Smooth muscle cell (in vitro differentiated cells): ENCODE measurements around the gene FOXP1. TPM values are rescaled to one million over a fixed set of nuclear protein-coding genes. Genes with fewer than 3 reads are reported as not detected.

Experiments used
- DNase-seq: peaks from one replicate; lab custom pipeline; 2025; ENCODE audit not compliant: unreplicated experiment; lab: John Stamatoyannopoulos, UW
- H2AFZ ChIP-seq: fragments of 200-600 bp; sonication (generic); 2 replicates; pipeline ENCODE4 v1.6.0; 2016; ENCODE audit warnings: antibody characterized with exemption, low read depth, mild to moderate bottlenecking
- H3F3A ChIP-seq: fragments of 200-600 bp; sonication (generic); 2 replicates; pipeline ENCODE4 v1.6.0; 2017; ENCODE audit warnings: antibody characterized with exemption, low read depth
- H3K27ac ChIP-seq: fragments of 200-600 bp; sonication (generic); 2 replicates; pipeline ENCODE4 v1.5.1; 2016; ENCODE audit warnings: low read depth, mild to moderate bottlenecking
- H3K27me3 ChIP-seq: fragments of 200-600 bp; sonication (generic); 2 replicates; pipeline ENCODE4 v1.6.1; 2016; ENCODE audit warnings: low read depth, mild to moderate bottlenecking
- H3K36me3 ChIP-seq: fragments of 200-600 bp; sonication (generic); 2 replicates; pipeline ENCODE4 v1.5.1; 2016; ENCODE audit warnings: low read depth
- H3K4me1 ChIP-seq: fragments of 200-600 bp; sonication (generic); 2 replicates; pipeline ENCODE4 v1.5.1; 2016; ENCODE audit warnings: low read depth
- H3K4me2 ChIP-seq: fragments of 200-600 bp; sonication (generic); 2 replicates; pipeline ENCODE4 v1.6.0; 2016; ENCODE audit warnings: mild to moderate bottlenecking
- H3K4me3 ChIP-seq: fragments of 200-600 bp; sonication (generic); 2 replicates; pipeline ENCODE4 v1.5.1; 2016; ENCODE audit warnings: mild to moderate bottlenecking
- H3K79me2 ChIP-seq: fragments of 200-600 bp; sonication (generic); 2 replicates; pipeline ENCODE4 v1.6.0; 2016; ENCODE audit warnings: low read depth, mild to moderate bottlenecking
- H3K9ac ChIP-seq: fragments of 200-600 bp; sonication (generic); 2 replicates; pipeline ENCODE4 v1.6.0; 2016; ENCODE audit warnings: low read depth
- H3K9me3 ChIP-seq: fragments of 200-600 bp; sonication (generic); replicated peaks from 2 replicates; pipeline ENCODE4 v1.5.1; 2016; ENCODE audit warnings: low read depth
- H4K20me1 ChIP-seq: fragments of 200-600 bp; sonication (generic); 2 replicates; pipeline ENCODE4 v1.6.0; 2016; ENCODE audit warnings: low read depth
- CTCF ChIP-seq: fragments of 200-600 bp; sonication (generic); IDR thresholded peaks from 2 replicates; pipeline ENCODE4 v1.5.1; 2017; ENCODE audit warnings: borderline replicate concordance, mild to moderate bottlenecking, antibody characterized with exemption; ENCODE audit not compliant: insufficient read depth, poor library complexity, severe bottlenecking
- WGBS: methylation state at CpG from one replicate; pipeline ENCODE4 v1.1.7; 2016; ENCODE audit warnings: low lambda C conversion rate; 5-methylcytosine and 5-hydroxymethylcytosine counted together
- polyA plus RNA-seq: library from polyadenylated mRNA; unstranded; fragments of >200 nt; fragmentation: Nextera tagmentation; extraction: Ambion mirVana; gene quantifications from 2 replicates; pipeline ENCODE4 v1.2.1, GENCODE V29; 2016
- total RNA-seq: library from RNA; depleted of rRNA; stranded (reverse); fragments of >200 nt; gene quantifications from 2 replicates; pipeline ENCODE4 v1.2.3, GENCODE V29; 2014

Gene FOXP1
- total and polyA plus RNA-seq, 2 experiments from 2014 or later, result 40.9 to 68.0 TPM

- Histone ChIP-seq H4K20me1 (peaks cover 8% of the 10 kb centered on the region), H3K79me2 (no peaks in the 10 kb centered on the region), H3K4me3 (no peak overlapping the region), H3K9ac (no peak overlapping the region), H3K4me2 (no peak overlapping the region), H3F3A (no peaks in the 10 kb centered on the region), H3K4me1 (peaks cover 6% of the 10 kb centered on the region), H3K36me3 (no peaks in the 10 kb centered on the region), H3K27ac (no peak overlapping the region), H3K27me3 (no peaks in the 10 kb centered on the region), H3K9me3 (no peaks in the 10 kb centered on the region), H2AFZ (no peak overlapping the region)
- TF ChIP-seq CTCF, result no peak
- WGBS, result 86% methylated on average over 6 of the region's 6 CpGs
- DNase-seq, result no peak
Observed at GRCh38 chr3:71000483-71000882, 583.0 kb downstream of the FOXP1 start.

GRCh38 chr3:70999730-71000129 lies 583.8 kb downstream of the FOXP1 start:
- no peak for TF ChIP-seq CTCF
- Histone ChIP-seq H3F3A (no peaks in the 10 kb centered on the region), H3K4me1 (peaks cover 6% of the 10 kb centered on the region), H3K27ac (peak overlapping the region; percentile 70), H3K4me3 (no peak overlapping the region), H3K27me3 (no peaks in the 10 kb centered on the region), H3K79me2 (no peaks in the 10 kb centered on the region), H3K36me3 (no peaks in the 10 kb centered on the region), H2AFZ (no peak overlapping the region), H3K4me2 (peak overlapping the region; percentile 73), H4K20me1 (peaks cover 8% of the 10 kb centered on the region), H3K9me3 (no peaks in the 10 kb centered on the region), H3K9ac (no peak overlapping the region)
- WGBS, result 33% methylated on average over 4 of the region's 4 CpGs
- DNase-seq, result no peak

- Histone ChIP-seq H4K20me1 (peaks cover 1% of the 10 kb centered on the region), H3K27me3 (no peaks in the 10 kb centered on the region), H3K9ac (no peak overlapping the region), H3K9me3 (no peaks in the 10 kb centered on the region), H3F3A (no peaks in the 10 kb centered on the region), H3K4me3 (no peak overlapping the region), H3K79me2 (no peaks in the 10 kb centered on the region), H2AFZ (no peak overlapping the region), H3K4me1 (peaks cover 6% of the 10 kb centered on the region), H3K36me3 (no peaks in the 10 kb centered on the region), H3K27ac (no peak overlapping the region), H3K4me2 (no peak overlapping the region)
- 95% methylated on average over 7 of the region's 7 CpGs for WGBS
- TF ChIP-seq CTCF, result no peak
- DNase-seq, result no peak
Observed at GRCh38 chr3:70996082-70996481, 587.4 kb downstream of the FOXP1 start.

GRCh38 chr3:70994644-70995043 lies 588.9 kb downstream of the FOXP1 start:
- WGBS, result 94% methylated on average over 3 of the region's 3 CpGs

More at GRCh38 chr3:70994644-70995043, 588.9 kb downstream of the FOXP1 start:
- Histone ChIP-seq H3K27ac (no peak overlapping the region), H3K4me2 (no peak overlapping the region), H3K79me2 (no peaks in the 10 kb centered on the region), H3K36me3 (peaks cover 8% of the 10 kb centered on the region), H2AFZ (no peak overlapping the region), H4K20me1 (no peaks in the 10 kb centered on the region), H3K4me3 (no peak overlapping the region), H3K4me1 (peaks cover 1% of the 10 kb centered on the region), H3K27me3 (no peaks in the 10 kb centered on the region), H3K9ac (no peak overlapping the region), H3F3A (no peaks in the 10 kb centered on the region), H3K9me3 (no peaks in the 10 kb centered on the region)
- DNase-seq, result no peak
- TF ChIP-seq CTCF, result no peak
